ENCODE measurements around the gene SLC15A4. TPM values are rescaled to one million over a fixed set of nuclear protein-coding genes. Genes with fewer than 3 reads are reported as not detected.

The SLC15A4 gene
- total and polyA plus RNA-seq, 9 of the 15 experiments (the other 6 are each of a cell fraction or from before 2014, with no cell fraction given), result 5.5 to 20.8 (median 10.1) TPM

- TF ChIP-seq ZNF778 (CRISPR knock-in tag; IDR thresholded peaks at IDR 0.05) (no peak), ZNF436 (CRISPR knock-in tag; IDR thresholded peaks at IDR 0.05) (no peak), ZNF780A (CRISPR knock-in tag; IDR thresholded peaks at IDR 0.05) (no peak), ASH1L (IDR thresholded peaks at IDR 0.05; ENCODE audit: borderline replicate concordance, low read depth, partially characterized antibody) (no peak), NUFIP1 (IDR thresholded peaks at IDR 0.05; ENCODE audit: partially characterized antibody) (no peak), ZNF24 (IDR thresholded peaks at IDR 0.05) (no peak), XRCC5 (IDR thresholded peaks at IDR 0.05; ENCODE audit: low read depth, low read length) (no peak), ZC3H4 (CRISPR knock-in tag; IDR thresholded peaks at IDR 0.05; ENCODE audit: borderline replicate concordance) (no peak), EP300 (IDR thresholded peaks at IDR 0.05; ENCODE audit: low read length) (no peak), SRSF1 (IDR thresholded peaks at IDR 0.05; ENCODE audit: low read depth, low read length) (no peak), ZNF507 (tag; conservative IDR thresholded peaks at IDR 0.05) (no peak), ZNF75A (CRISPR knock-in tag; IDR thresholded peaks at IDR 0.05) (no peak), SETDB1 (IDR thresholded peaks at IDR 0.05; ENCODE audit: low read length) (no peak), MTF1 (CRISPR knock-in tag; IDR thresholded peaks at IDR 0.05; ENCODE audit: borderline replicate concordance) (no peak), ZNF133 (CRISPR knock-in tag; IDR thresholded peaks at IDR 0.05) (no peak), ZNF212 (CRISPR knock-in tag; IDR thresholded peaks at IDR 0.05) (no peak)
- TF ChIP-seq, protein P1, sequence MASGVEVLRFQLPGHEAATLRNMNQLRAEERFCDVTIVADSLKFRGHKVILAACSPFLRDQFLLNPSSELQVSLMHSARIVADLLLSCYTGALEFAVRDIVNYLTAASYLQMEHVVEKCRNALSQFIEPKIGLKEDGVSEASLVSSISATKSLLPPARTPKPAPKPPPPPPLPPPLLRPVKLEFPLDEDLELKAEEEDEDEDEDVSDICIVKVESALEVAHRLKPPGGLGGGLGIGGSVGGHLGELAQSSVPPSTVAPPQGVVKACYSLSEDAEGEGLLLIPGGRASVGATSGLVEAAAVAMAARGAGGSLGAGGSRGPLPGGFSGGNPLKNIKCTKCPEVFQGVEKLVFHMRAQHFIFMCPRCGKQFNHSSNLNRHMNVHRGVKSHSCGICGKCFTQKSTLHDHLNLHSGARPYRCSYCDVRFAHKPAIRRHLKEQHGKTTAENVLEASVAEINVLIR (CRISPR knock-in tag; IDR thresholded peaks at IDR 0.05), result no peak
- TF ChIP-seq, protein P2, sequence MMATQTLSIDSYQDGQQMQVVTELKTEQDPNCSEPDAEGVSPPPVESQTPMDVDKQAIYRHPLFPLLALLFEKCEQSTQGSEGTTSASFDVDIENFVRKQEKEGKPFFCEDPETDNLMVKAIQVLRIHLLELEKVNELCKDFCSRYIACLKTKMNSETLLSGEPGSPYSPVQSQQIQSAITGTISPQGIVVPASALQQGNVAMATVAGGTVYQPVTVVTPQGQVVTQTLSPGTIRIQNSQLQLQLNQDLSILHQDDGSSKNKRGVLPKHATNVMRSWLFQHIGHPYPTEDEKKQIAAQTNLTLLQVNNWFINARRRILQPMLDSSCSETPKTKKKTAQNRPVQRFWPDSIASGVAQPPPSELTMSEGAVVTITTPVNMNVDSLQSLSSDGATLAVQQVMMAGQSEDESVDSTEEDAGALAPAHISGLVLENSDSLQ (IDR thresholded peaks at IDR 0.05), result no peak
Observed at GRCh38 chr12:128852885-128853599, 29.3 kb upstream of the SLC15A4 start, which contains the start of gene GLT1D1. TSS of gene GLT1D1 (plus strand) at chr12:128853478. CDS start at chr12:128853582, 104 bp downstream.

More at GRCh38 chr12:128852885-128853599, 29.3 kb upstream of the SLC15A4 start, which contains the start of gene GLT1D1:
- no peak within 1 kb of the TSS for H3K4me2 ChIP-seq (ENCODE audit: insufficient read depth, low read length)
- ChIA-PET CTCF (ENCODE audit: low intra/inter-chr PET ratio) (no interaction called here), POLR2A (no interaction called here)
- ATAC-seq (no peak), FAIRE-seq (no peak), DNase-seq (ENCODE audit: extremely low read depth in 1 of 4, low spot score in 3 of 4) (no peak)
- no peak within 1 kb of the TSS for H3K27ac ChIP-seq (ENCODE audit: extremely low read depth, low read depth, low read length)
- H3K27me3 ChIP-seq (ENCODE audit: control insufficient read depth in 2 of 2, insufficient read depth in 2 of 2, low read length in 2 of 2), result peaks cover 15 to 42% of the 10 kb centered on the region in 2 experiments
- H3K36me3 ChIP-seq (ENCODE audit: control insufficient read depth, insufficient read depth, low read length), result no peaks in the 10 kb centered on the region
- WGBS (ENCODE audit: insufficient coverage, low coverage, missing lambda C conversion rate), result 1% methylated on average over 14 of the region's 56 CpGs
- H3K9me3 ChIP-seq (replicated peaks; ENCODE audit: control insufficient read depth, insufficient read depth, low read depth, low read length), result no peaks in the 10 kb centered on the region
- no peaks in the 10 kb centered on the region for H4K20me1 ChIP-seq (replicated peaks; ENCODE audit: control insufficient read depth, insufficient read depth, low read length)
- no TSS peak for BruUV-seq (replicated peaks)
- in situ Hi-C loops (cut with MboI) (no loop called here), intact Hi-C loops (cut with micrococcal nuclease) (no loop called here)
- no peak within 1 kb of the TSS for H3K9ac ChIP-seq (ENCODE audit: insufficient read depth in 1 of 2, low read depth in 2 of 2, low read length in 2 of 2)
- no peaks in the 10 kb centered on the region for H3K9me1 ChIP-seq (ENCODE audit: control insufficient read depth, insufficient read depth, low read length)
- no peaks in the 10 kb centered on the region; a peak in 2 of 5 replicates for H3K4me1 ChIP-seq (replicated peaks in 1 of 2; ENCODE audit: control insufficient read depth in 2 of 2, insufficient read depth in 2 of 2, low read length in 2 of 2)
- H3K4me3 ChIP-seq, result no peak within 1 kb of the TSS
- H3K79me2 ChIP-seq (ENCODE audit: control insufficient read depth, insufficient read depth, low read length), result no peaks in the 10 kb centered on the region
- H2AFZ ChIP-seq (ENCODE audit: low read depth, low read length), result no peak within 1 kb of the TSS
